Adipocyte (in vitro differentiated cells): ENCODE results near the gene PPFIA2.

Source experiments
- DNase-seq: peaks from one replicate; pipeline ENCODE4 v3.0.0-alpha.2; 2015; ENCODE audit warnings: low read depth
- H3K27me3 ChIP-seq: replicated peaks from 2 replicates; pipeline ENCODE4 v1.7.0; 2013; ENCODE audit warnings: mild to moderate bottlenecking, low read length, moderate library complexity; ENCODE audit not compliant: control insufficient read depth, insufficient read depth
- H3K36me3 ChIP-seq: 2 replicates; pipeline ENCODE4 v1.7.0; 2013; ENCODE audit warnings: low read length, mild to moderate bottlenecking, moderate library complexity; ENCODE audit not compliant: control insufficient read depth, insufficient read depth, severe bottlenecking
- H3K4me1 ChIP-seq: 2 replicates; pipeline ENCODE4 v1.7.0; 2013; ENCODE audit warnings: mild to moderate bottlenecking, low read length, moderate library complexity; ENCODE audit not compliant: control insufficient read depth, insufficient read depth
- H3K4me3 ChIP-seq: 2 replicates; pipeline ENCODE4 v1.7.0; 2013; ENCODE audit warnings: mild to moderate bottlenecking, low read length, moderate library complexity
- H3K9ac ChIP-seq: 2 replicates; pipeline ENCODE4 v1.7.0; 2013; ENCODE audit warnings: mild to moderate bottlenecking, low read length, moderate library complexity
- H3K9me3 ChIP-seq: 2 replicates; pipeline ENCODE4 v1.7.0; 2013; ENCODE audit warnings: mild to moderate bottlenecking, low read length, moderate library complexity; ENCODE audit not compliant: control insufficient read depth

PPFIA2 gene

GRCh38 chr12:81257947-81258551 is 501.1 kb downstream of the PPFIA2 start:
- Histone ChIP-seq H3K4me3 (no peak overlapping the region), H3K27me3 (no peaks in the 10 kb centered on the region), H3K9ac (no peak overlapping the region), H3K36me3 (no peaks in the 10 kb centered on the region), H3K4me1 (no peaks in the 10 kb centered on the region), H3K9me3 (no peaks in the 10 kb centered on the region)
- peak; percentile 83 for DNase-seq

GRCh38 chr12:81255947-81256346 is 503.2 kb downstream of the PPFIA2 start:
- H3K4me1 ChIP-seq: peaks cover 5% of the 10 kb centered on the region
- no peak overlapping the region for H3K4me3 ChIP-seq
- H3K9ac ChIP-seq: no peak overlapping the region

DNA sequence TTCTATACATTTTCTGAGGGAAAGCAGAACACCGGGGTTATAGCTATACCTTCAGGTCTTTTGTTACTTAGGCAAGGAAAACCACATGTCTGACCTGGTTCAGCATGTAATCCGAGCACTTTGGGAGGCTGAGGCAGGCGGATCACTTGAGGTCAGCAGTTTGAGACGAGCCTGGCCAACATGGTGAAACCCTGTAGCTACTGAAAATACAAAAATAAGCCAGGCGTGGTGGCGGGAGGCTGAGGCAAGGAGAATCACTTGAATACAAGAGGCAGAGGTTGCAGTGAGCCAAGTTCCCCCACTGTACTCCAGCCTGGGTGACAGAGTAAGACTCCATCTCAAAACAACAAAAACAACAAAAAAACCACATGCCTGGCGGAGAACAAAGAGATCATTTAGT is 503.7 kb downstream of the PPFIA2 start:
- H3K4me3 ChIP-seq: no peak overlapping the region
- H3K9ac ChIP-seq: no peak overlapping the region
- no peaks in the 10 kb centered on the region for H3K36me3 ChIP-seq
- H3K27me3 ChIP-seq: no peaks in the 10 kb centered on the region
- H3K9me3 ChIP-seq: no peaks in the 10 kb centered on the region
- peaks cover 6% of the 10 kb centered on the region for H3K4me1 ChIP-seq
- DNase-seq: no peak

More at GRCh38 chr12:81255947-81256346, 503.2 kb downstream of the PPFIA2 start:
- no peak for DNase-seq
- Histone ChIP-seq H3K27me3 (no peaks in the 10 kb centered on the region), H3K9me3 (no peaks in the 10 kb centered on the region), H3K36me3 (no peaks in the 10 kb centered on the region)

- Histone ChIP-seq H3K9me3 (no peaks in the 10 kb centered on the region), H3K36me3 (no peaks in the 10 kb centered on the region), H3K4me1 (peaks cover 14% of the 10 kb centered on the region), H3K9ac (no peak overlapping the region), H3K27me3 (no peaks in the 10 kb centered on the region), H3K4me3 (no peak overlapping the region)
- DNase-seq: no peak
Observed at GRCh38 chr12:81253360-81253759, 505.8 kb downstream of the PPFIA2 start.

- no peaks in the 10 kb centered on the region for H3K27me3 ChIP-seq
- H3K9ac ChIP-seq: no peak overlapping the region
- no peaks in the 10 kb centered on the region for H3K9me3 ChIP-seq
- no peak for DNase-seq
- H3K4me3 ChIP-seq: no peak overlapping the region
- H3K4me1 ChIP-seq: peaks cover 14% of the 10 kb centered on the region
- H3K36me3 ChIP-seq: no peaks in the 10 kb centered on the region
Observed at GRCh38 chr12:81252228-81252627, 506.9 kb downstream of the PPFIA2 start.

DNA sequence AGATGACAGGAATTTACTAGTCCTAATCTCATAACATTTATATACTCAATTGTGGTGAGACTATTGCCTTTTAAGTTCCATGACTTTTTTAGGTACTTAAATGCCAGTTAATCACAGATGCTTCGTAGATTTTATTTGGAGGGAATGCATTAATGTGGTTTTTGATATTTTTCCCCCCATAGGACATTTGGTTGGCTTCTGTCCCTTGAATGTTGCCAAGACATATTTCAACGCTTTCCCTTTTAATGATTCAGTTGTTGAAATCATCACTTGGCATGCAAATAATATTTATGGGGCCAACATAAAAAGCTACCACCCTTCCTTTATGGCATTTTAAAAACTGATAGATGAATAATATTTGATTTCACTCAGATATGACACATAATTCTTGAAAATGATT is 509.2 kb downstream of the PPFIA2 start:
- H3K9ac ChIP-seq: no peak overlapping the region
- H3K36me3 ChIP-seq: no peaks in the 10 kb centered on the region
- peaks cover 24% of the 10 kb centered on the region for H3K4me1 ChIP-seq
- H3K4me3 ChIP-seq: no peak overlapping the region
- H3K27me3 ChIP-seq: no peaks in the 10 kb centered on the region
- H3K9me3 ChIP-seq: no peaks in the 10 kb centered on the region
- no peak for DNase-seq

DNA sequence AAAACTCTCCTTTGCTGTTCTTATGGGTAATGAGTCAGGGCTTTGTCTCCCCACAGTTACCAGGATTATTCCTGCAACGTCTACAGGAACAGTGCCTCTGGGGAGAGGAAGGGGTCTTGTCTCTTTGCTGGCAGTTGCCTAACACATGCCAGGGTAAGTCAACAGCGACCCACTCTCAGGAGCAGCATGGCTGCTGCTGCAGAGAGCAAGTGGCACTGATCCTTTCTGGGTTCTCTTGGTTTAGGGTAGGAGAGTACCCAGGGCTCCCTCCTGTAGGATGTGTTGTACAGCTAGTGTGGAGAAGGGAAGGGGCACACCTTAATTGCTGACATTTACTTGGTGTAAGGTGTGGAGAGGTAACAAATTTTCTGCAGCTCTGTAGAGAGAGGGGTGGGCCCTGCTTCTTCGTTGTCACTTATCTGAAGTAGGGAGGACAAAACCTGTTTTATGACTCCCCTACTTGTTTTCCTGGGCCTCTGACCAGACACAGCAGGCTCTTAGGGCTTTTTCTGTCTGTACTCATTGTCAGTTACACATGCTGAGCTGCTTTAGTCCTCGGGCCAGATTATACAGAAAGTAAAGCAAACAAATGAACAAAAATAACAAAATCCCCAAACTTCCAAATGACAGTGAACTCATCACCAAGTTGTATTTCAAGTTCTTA is 513.1 kb downstream of the PPFIA2 start:
- no peak for DNase-seq
- no peak overlapping the region for H3K9ac ChIP-seq
- H3K4me1 ChIP-seq: peaks cover 19% of the 10 kb centered on the region

DNA sequence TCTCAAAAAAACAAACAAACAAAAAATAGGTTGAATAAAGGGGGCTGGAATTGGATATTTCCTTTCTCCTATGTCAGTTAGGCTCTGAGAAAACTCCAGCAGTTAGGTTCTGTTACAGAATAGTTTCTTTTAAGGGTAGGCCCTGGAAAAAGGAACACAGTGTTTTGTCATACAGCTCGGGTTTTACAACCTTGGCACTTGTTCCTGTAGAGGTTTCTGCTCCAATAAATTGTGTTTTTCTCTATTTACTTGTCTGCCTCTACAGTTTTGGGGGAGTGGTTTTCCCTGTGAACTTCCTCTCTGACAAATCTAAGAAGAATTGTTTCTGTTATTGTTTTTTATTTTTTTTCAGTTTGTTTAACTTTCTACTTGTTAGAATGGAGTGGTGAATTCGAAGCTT is 513.7 kb downstream of the PPFIA2 start:
- Histone ChIP-seq H3K4me1 (peaks cover 18% of the 10 kb centered on the region), H3K9ac (peak overlapping the region; percentile 7), H3K9me3 (no peaks in the 10 kb centered on the region), H3K4me3 (peak overlapping the region; percentile 15), H3K27me3 (no peaks in the 10 kb centered on the region), H3K36me3 (no peaks in the 10 kb centered on the region)
- DNase-seq: no peak

More for the DNA sequence above, 513.1 kb downstream of the PPFIA2 start:
- no peaks in the 10 kb centered on the region for H3K9me3 ChIP-seq
- no peaks in the 10 kb centered on the region for H3K27me3 ChIP-seq
- peak overlapping the region; percentile 15 for H3K4me3 ChIP-seq
- no peaks in the 10 kb centered on the region for H3K36me3 ChIP-seq

- no peak for DNase-seq
- peaks cover 20% of the 10 kb centered on the region for H3K36me3 ChIP-seq
- no peaks in the 10 kb centered on the region for H3K9me3 ChIP-seq
- H3K9ac ChIP-seq: no peak overlapping the region
- no peaks in the 10 kb centered on the region for H3K27me3 ChIP-seq
- H3K4me3 ChIP-seq: no peak overlapping the region
- H3K4me1 ChIP-seq: peaks cover 3% of the 10 kb centered on the region
Observed at GRCh38 chr12:81231574-81232368, 527.4 kb downstream of the PPFIA2 start.

DNA sequence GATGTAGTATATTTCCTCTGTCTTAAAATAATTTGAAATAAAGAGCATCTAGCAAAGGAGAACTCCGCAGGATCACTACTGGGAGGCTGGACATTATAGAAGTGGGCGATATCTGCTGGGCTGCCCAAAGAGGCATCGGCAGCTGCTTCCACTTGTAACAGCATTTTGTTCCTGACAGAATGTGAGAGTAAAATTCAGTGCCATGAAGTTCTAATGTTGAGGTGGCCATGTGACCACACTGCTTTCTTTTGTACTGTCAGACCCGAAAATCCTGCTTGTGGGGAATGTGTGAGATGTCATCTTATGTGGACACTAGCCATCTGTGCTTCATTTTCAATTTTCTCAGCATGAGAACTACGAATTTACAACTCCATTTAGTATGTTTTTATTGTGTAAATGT is 529.4 kb downstream of the PPFIA2 start:
- H3K9ac ChIP-seq: no peak overlapping the region
- H3K9me3 ChIP-seq: no peaks in the 10 kb centered on the region
- no peaks in the 10 kb centered on the region for H3K27me3 ChIP-seq
- no peak overlapping the region for H3K4me3 ChIP-seq
- DNase-seq: no peak
- H3K4me1 ChIP-seq: peaks cover 3% of the 10 kb centered on the region
- H3K36me3 ChIP-seq: peaks cover 23% of the 10 kb centered on the region

GRCh38 chr12:81224626-81225025 is 534.5 kb downstream of the PPFIA2 start:
- H3K36me3 ChIP-seq: peaks cover 6% of the 10 kb centered on the region
- no peak for DNase-seq
- H3K9ac ChIP-seq: no peak overlapping the region
- no peaks in the 10 kb centered on the region for H3K27me3 ChIP-seq
- H3K4me1 ChIP-seq: peaks cover 26% of the 10 kb centered on the region
- H3K4me3 ChIP-seq: no peak overlapping the region
- H3K9me3 ChIP-seq: no peaks in the 10 kb centered on the region
